Measurements from ENCODE around the gene CEP89.
"Not testable (repeated sequence)": the region's sequence is repeated elsewhere in the genome, so short reads cannot be mapped to it uniquely, and the experiment has no call there.

The CEP89 gene

DNA sequence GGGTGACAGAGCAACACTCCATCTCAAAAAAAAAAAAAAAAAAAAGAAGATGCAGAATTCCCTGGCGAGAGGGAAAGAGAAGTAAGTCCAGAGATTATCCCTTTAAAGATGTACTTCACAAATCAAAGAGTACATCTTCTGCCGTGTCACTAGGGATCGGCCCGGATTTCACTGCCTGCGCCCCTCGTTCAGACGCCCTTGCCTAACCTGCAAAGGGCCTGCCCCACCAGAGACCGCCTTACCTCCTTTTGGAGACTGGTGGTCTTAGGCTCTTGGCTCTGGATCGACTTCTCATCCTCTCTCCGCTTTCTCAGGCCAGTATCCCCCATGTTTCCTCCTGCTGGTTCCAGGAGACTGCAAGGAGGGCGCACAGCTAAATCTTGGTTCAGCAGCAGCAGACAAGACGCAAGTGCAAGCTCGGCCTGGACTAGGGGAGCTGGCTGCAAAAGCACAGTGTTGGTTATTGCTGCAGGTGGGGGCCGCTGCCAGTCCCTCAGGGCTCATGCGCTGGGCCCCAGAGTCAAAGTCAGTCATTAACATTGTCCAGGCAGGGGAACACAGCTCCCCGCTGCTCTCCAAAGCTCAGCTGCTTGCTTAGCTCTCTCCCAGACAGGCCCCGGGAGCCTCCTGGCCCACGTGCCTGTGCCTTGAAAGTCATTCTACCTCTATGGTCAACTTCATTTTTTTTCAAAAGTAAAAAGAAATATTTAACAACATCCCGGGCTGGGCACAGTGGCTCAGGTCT lies 103.4 kb downstream of the CEP89 start:
- DNase-seq, result no peak

DNA sequence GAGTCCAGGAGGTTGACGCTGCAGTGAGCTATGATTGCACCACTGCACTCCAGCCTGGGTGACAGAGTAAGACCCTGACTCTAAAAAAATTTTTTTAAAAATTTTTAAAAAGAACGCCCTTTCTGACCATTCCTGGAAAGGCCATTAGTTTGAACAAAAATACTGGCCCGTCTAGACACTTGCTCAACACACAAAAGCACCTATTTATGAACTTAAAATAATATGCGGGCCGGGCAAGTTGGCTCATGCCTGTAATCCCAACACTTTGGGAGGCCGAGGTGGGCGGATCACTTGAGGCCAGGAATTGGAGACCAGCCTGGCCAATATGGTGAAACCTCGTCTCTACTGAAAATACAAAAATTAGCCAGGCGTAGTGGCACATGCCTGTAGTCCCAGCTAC lies 104.3 kb downstream of the CEP89 start:
- not testable (repeated sequence) for DNase-seq

DNA sequence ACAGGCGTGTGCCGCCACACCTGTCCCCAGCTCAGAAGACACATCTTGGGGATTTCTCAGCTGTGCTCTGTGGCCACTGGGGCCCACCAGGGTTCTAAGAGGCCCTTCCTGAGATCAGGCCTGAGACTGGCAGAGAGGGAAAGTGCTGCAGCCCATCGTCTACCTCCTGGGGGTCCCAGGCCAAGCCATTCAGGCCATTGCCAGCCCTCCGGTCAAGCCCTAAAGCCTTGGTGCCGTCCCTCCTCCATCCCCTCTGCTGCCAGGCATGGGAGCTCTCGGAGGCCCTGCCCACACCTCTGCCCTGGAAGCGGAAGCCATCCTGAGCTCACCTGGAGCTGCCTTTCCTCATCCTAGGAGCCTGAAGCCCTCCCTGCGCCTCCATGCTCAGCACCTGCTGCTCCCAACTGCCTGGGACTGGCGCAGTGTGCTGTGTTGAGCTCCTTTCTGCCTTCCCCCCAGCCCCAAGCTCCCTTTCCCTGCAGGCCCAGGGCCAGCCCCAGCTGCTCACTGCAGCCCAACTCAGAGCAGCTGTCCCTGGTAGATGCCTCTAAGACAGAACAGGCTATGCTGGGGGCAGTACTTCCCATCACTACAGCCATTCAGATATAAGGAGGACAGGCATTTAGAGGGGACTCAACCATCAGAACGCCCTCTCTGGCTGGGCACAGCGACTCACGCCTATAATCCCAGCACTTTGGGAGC lies 105.0 kb downstream of the CEP89 start:
- no peak for DNase-seq

DNA sequence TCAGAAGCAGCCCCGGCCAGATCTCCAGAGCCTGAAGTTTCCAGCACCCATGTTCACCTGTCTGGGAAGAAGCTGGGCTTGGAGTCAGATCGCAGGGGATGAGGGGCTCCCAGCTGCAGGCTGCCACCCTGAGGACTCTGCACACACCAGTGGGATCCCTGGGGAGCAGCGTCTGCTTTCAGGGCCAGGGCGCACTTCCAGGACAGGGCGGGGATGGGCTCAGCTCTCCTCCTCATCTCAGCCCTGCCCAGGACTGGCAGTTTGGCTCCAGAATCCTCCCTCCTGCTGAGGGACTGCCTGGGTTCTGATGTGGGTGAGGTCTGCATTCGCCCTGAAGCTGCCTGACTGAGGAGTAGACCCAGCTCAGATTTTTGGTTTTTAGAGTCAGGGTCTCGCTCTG lies 105.7 kb downstream of the CEP89 start:
- DNase-seq, result no peak

DNA sequence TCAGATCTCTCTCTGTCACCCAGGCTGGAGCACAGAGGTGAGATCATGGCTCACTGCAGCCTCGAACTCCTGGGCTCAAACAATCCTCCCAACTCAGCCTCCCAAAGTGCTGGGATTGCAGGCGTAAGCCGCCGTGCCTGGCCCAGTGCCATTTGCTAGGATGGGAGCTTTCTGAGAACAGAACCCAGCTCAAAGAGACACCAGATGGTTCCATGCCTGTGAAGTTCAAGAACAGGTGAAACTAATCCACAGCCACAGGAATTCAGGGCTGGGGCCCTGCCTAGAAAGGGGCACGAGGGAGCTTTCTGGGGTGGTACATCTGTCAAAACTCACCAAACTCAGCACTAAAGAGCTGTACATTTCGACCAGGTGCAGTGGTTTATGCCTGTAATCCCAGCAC lies 106.4 kb downstream of the CEP89 start:
- DNase-seq, result no peak

DNA sequence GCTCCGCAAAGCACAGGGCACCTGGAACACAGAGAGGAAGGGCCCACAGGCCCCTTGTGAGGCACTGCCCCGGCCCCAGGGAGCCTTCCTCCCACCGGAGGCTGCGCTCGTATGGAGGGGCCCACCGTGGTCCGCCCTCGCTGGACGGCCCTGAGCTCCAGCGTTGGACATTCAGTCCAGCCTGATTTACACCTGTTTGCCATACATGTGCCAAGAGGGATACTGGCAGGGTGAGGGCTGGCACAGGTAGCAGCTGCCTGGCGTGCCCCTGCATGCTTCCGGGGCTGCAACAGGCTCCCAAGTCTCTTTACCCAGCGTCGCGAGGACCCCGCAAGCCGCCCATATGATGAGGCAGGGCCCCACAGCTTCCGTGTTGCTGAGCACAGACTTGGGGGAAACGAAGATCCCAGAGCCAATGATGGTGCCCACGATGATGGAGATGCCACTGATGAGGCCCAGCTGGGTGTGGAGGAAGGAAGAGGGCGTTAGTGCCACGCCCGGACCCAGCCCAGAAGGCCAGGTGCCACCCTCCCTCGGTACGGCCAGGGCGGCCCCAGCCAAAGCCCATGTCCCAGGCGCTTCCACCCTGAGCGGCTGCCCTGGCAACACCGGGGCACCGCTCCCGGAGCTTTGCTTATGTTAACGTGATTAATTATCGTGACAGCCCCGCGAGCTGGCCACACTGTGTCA lies 107.3 kb downstream of the CEP89 start:
- DNase-seq, result no peak

DNA sequence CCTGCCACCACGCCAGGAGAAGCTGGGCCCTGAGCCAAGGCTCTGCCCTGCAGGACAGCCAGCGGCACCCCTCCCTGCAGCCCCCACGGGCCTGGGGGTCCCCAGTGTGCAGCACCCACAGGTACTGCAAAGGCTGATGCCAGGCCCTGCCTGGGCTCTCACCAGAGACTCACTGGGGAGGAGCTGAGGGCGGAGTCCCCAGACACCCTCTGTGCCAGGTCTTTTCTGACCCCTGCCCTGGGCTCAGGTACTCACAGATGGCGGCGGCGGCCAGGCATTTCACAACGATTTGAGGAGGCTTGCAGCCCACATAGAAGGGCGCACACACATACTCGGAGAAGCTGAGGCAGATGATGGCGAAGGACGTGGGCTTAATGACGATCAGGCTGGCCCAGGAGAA lies 107.9 kb downstream of the CEP89 start:
- no peak for DNase-seq

DNA sequence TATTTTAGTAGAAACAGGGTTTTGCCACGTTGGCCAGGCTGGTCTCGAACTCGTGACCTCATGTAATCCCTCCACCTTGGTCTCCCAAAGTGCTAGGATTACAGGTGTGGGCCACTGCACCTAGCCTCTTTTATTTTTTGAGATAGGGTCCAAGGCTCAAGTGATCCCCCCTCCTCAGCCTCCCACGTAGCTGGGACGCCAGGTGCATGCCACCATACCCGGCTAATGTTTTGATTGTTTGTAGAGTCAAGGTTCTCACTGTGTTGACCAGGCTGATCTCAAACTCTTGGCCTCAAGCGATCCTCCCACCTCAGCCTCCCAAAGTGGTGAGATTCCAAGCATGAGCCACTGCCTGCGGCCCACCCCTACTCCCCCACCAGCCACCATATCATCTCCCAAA lies 108.5 kb downstream of the CEP89 start:
- DNase-seq, result no peak

DNA sequence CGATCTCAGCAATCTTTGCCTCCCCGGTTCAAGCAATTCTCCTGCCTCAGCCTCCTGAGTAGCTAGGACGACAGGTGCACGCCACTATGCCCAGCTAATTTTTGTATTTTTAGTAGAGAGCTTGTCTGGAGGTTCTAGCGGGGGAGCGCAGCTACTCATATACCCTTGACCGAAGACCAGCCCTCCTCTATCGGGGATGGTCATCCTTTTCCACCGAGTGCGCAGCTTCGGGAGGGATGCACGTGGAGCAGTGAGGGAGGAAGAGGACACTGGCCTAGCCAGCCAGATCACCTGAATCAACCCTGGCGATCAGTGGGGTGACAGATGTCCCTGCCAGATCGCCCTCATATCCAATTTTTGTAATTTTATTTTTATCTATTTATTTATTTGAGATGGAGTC lies 109.0 kb downstream of the CEP89 start:
- DNase-seq, result no peak

DNA sequence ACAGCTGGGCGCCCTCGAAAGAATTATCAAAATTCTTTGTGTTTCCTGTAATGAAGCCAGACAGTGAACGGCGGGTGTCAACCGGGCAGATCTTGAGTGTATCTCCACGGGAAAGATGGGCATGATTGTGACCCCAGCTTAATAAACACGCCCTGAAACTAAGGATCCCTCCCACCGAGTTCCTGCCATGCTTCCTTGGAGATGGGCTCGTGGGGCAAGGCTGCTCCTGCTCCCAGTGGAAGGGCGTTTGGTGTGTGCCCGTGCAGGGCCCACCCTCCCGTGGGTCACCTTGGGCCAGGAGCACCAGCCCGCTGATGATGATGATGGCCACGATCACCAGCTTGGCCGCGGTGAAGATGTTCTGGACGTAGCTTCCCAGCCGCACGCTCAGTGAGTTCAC lies 109.6 kb downstream of the CEP89 start:
- no peak for DNase-seq

DNA sequence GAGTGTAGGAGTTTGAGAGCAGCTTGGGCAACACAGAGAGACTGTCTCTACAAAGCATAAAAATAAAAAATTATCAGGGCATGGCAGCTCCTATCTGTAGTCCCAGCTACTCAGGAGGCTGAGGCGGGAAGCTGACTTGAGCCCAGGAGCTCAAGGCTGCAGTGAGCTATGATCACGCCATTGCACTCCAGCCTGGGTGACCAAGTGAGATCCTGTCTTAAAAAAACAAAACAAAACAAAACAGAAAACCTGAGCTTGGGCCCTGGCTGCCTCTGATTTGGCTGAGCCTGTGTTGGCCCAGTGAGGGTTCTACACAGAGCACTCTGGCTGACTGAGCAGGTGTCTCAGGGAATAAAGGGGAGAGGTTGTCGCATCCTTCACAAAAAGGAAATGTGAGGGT lies 110.2 kb downstream of the CEP89 start:
- DNase-seq, result no peak

DNA sequence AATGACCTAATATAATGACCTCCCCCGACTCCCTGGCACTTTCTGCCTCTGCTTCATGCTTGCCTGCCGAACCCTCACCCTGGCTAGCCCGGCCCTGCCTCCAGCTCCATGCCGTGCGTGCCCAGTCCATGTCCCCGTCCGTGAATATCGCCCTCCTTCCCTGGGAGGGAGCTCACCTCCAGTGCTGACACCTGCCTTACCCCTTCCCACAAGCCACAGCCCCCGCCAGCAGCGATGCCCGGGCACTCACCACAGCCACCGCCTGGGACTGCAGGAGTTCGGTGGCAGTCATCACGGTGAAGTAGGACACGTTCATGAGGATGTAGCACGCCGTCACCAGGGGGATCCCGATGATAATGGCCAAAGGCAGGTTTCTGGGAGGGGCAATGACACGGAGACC lies 112.2 kb downstream of the CEP89 start:
- no peak for DNase-seq

DNA sequence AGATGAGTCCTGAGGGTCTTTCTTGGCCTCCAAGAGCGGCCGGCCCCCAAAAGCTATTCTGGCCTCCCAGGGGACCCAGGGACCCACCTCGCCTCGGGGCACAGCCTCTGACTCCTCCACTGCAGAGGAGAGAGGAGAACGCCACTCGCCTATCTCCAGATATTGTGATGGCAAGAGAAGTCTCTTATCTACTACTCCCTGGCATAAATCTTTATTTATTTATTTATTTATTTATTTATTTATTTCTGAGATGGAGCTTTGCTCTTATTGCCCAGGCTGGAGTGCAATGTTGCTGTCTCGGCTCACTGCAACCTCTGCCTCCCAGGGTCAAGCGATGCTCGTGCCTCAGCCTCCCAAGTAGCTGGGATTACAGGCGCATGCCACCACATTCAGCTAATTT lies 113.2 kb downstream of the CEP89 start:
- no peak for DNase-seq

DNA sequence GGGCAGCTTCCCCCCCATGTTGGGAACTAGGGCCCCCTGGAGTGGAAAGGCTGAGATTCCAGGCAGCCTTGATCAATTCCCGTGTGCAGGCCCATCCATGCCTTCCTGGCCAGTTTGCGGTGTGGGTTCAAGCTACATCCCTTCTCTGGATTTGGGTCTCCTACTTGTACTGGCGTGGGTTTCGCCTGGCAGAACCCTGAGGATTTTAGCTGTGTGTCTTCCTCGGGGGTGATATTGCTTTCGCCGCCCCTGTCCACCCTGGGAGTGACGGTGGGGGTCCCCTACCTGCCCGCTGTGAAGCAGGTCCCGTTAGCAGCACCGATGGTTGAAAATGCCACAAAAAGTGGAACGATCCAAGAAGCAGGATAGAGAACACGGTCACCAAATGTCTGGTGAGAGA lies 113.6 kb downstream of the CEP89 start:
- DNase-seq, result no peak

DNA sequence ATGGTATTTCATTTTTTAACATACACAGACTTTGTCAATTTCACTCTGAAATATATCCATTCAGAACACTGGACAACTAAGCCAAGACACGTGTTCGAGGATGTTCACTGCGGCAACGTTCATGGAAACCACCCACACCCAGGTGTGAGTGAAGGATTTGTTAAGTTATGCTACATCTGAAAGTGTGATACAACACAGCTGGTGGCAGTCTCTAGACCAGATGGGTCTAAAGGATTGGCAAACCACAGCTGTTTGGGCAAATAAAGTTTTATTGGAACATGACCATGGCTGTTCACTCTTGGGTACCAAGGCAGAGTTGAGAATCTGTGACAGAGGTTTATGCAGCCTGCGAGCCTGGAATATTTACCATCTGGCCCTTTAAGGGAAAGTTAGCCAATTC lies 114.2 kb downstream of the CEP89 start:
- no peak for DNase-seq

DNA sequence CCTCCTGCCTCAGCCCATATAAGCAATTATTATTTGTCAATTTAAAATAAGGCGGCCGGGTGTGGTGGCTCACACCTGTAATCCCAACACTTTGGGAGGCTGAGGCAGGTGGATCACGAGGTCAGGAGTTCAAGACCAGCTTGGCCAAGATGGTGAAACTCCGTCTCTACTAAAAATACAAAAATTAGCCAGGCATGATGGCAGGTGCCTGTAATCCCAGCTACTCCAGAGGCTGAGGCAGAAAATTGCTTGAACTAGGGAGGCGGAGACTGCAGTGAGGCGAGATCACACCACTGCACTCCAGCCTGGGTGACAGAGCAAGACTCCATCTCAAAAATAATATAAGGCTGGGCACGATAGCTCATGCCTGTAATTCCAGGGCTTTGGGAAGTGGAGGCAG lies 114.9 kb downstream of the CEP89 start:
- DNase-seq, result not testable (repeated sequence)

DNA sequence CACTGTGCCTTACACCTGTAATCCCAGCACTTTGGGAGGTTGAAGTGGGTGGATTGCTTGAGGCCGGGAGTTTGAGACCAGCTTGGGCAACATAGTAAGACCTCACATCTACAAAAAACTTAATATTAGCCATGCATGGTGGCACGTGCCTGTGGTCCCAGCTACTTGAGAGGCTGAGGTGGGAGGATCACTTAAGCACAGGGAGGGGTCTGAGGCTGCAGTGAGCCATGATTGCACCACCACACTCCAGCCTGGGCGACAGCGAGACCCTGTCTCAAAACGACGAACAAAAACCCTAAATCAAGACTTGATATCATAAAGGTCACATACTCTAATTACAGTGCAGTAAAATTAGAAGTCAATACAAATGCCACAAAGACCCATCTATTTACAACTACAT lies 119.5 kb downstream of the CEP89 start:
- no peak for DNase-seq

DNA sequence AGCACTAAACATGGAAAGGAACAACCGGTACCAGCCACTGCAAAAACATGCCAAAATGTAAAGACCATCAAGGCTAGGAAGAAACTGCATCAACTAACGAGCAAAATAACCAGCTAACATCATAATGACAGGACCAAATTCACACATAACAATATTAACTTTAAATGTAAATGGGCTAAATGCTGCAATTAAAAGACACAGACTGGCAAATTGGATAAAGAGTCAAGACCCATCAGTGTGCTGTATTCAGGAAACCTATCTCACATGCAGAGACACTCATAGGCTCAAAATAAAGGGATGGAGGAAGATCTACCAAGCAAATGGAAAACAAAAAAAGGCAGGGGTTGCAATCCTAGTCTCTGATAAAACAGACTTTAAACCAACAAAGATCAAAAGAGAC lies 123.7 kb downstream of the CEP89 start:
- DNase-seq, result not testable (repeated sequence)

DNA sequence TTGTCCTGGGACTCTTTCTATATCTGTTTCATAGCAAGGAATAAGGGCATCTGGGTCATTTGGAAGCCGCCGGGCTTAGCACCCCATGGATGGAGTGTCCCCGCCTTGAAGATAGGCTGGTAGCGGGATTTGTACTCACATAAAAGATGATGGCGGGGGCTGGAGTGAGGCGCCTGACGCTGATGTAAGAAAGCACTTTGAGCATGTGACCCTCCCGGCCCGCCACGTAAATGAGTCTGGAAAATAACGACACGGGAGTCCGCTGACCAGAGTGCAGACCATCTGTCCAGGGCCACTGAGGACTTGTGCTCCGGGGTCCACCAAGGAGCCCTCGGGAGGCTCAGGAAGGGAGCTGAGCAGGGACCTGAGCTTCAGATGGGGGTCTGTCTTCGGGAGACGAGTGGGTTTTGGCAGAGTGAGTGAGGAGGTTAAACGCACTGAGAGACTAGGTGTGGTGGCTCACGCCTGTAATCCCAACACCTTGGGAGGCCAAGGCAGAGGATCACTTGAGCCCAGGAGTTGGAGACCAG lies 128.0 kb downstream of the CEP89 start:
- no peak for DNase-seq

DNA sequence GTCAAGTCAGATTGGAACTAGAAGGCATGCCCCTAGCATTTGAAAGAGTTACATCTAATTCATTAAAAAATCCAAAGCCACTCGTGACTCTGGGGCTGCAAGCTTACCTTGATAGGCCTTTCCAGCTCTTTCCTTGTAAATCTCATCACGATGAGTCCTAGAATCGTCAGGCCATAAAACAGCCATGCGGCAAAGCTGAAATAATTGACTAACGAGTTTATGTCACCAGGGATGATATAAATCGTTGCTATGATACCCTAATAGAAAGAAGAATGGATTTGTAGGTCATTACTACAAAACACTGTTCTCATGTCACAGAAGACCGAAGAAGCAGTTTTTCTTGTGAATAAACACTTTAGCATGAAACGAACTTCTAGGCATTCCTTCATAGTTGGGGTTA lies 129.7 kb downstream of the CEP89 start:
- no peak for DNase-seq

DNA sequence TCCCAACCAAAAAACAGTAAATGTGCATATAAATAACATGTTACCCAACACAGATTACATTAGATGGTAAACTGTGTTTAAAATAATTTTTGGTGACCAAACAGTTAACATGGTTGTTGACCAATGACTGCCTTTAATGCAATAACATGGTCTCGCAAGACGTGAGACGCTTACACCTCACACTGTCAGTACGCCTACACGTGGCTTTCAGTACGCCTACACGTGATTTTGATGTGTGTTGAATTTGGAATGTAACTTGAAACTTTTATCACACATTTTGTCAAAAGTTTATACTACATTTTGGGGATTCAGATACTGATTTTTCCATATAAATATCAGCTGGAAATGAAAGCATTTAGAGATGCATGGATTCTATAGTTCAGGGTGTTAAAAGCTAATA lies 134.2 kb downstream of the CEP89 start:
- DNase-seq, result no peak

DNA sequence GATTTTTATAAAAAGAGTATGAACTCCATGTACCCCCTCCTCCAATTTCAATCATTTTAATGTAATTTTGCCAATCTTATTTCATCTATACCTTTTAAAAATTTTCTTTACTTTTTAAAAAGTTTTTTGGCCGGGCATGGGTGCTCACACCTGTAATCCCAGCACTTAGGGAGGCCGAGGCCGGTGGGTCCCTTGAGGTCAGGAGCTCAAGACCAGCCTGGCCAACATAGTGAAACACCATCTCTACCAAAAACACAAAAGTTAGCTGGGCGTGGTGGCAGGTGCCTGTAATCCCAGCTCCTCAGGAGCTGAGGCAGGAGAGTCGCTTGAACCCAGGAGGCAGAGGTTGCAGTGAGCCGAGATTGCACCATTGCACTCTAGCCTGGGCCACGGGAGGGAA lies 138.4 kb downstream of the CEP89 start:
- DNase-seq, result not testable (repeated sequence)

DNA sequence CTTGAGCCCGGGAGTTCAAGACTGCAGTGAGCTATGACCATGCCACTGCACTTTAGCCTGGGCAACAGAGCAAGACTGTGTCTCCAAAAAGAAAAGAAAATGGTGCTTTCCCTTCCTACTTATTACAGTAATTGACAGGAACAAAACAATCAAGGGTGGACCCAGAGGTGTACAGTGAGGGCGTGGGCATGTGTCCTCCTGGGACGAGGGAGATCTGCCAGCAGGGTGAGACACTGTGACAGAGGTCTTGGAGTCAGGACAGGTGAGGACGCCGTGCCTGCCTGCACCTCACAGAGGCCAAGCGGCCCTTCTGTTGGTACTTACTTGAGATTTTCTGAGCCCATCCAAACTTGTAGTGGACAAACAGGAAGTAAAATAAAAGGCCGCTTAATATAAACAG lies 138.9 kb downstream of the CEP89 start:
- not testable (repeated sequence) for DNase-seq

DNA sequence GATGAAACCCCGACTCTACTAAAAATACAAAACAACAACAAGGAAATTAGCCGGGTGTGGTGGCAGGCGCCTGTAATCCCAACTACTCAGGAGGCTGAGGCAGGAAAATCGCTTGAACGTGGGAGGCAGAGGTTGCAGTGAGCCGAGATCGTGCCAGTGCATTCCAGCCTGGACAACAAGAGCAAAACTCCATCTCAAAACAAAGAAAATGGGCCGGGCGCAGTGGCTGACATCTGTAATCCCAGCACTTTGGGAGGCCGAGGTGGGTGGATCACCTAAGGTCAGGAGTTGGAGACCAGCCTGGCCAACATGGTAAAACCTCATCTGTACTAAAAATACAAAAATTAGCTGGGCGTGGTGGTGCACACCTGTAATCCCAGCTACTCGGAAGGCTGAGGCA lies 139.7 kb downstream of the CEP89 start:
- not testable (repeated sequence) for DNase-seq
